GM23338 (cell line): ENCODE results near the gene SPECC1. TPM values are rescaled to one million over a fixed set of nuclear protein-coding genes. Genes with fewer than 3 reads are reported as not detected.

Experiments
- ATAC-seq: fragments of 200-7000 bp; cut with Tn5 transposase; 3 replicates; pipeline ENCODE4 v1.9.1; 2020
- DNase-seq: peaks from one replicate; pipeline ENCODE4 v3.0.0-alpha.2; 2015; ENCODE audit warnings: low spot score
- H2AFZ ChIP-seq: fragments of 200-600 bp; sonication (generic); 2 replicates; pipeline ENCODE4 v1.8.0; 2016; ENCODE audit warnings: antibody characterized with exemption, mild to moderate bottlenecking, moderate library complexity
- H3F3A ChIP-seq: fragments of 200-600 bp; sonication (generic); replicated peaks from 2 replicates; pipeline ENCODE4 v1.8.0; 2017; ENCODE audit warnings: antibody characterized with exemption, mixed run types, low read depth
- H3K27ac ChIP-seq: fragments of 200-600 bp; sonication (generic); 2 replicates; pipeline ENCODE4 v1.6.1; 2016; ENCODE audit warnings: low read depth
- H3K27me3 ChIP-seq: fragments of 200-600 bp; sonication (generic); 2 replicates; pipeline ENCODE4 v1.8.0; 2016; ENCODE audit warnings: mild to moderate bottlenecking, mixed run types, moderate library complexity; ENCODE audit not compliant: insufficient read depth
- H3K36me3 ChIP-seq: fragments of 200-600 bp; sonication (generic); 2 replicates; pipeline ENCODE4 v1.8.0; 2016; ENCODE audit warnings: mild to moderate bottlenecking; ENCODE audit not compliant: insufficient read depth
- H3K4me1 ChIP-seq: fragments of 200-600 bp; sonication (generic); 2 replicates; pipeline ENCODE4 v1.8.0; 2016; ENCODE audit warnings: mild to moderate bottlenecking, moderate library complexity; ENCODE audit not compliant: insufficient read depth
- H3K4me2 ChIP-seq: fragments of 200-600 bp; sonication (generic); 2 replicates; pipeline ENCODE4 v1.7.1; 2017; ENCODE audit warnings: mixed run types
- H3K4me3 ChIP-seq: fragments of 200-600 bp; sonication (generic); 2 replicates; pipeline ENCODE4 v1.6.1; 2016; ENCODE audit warnings: mixed run types
- H3K79me2 ChIP-seq: fragments of 200-600 bp; sonication (generic); replicated peaks from 2 replicates; pipeline ENCODE4 v1.8.0; 2017; ENCODE audit warnings: mild to moderate bottlenecking; ENCODE audit not compliant: insufficient read depth
- H3K9me2 ChIP-seq: fragments of 200-600 bp; sonication (generic); 2 replicates; pipeline ENCODE4 v1.8.0; 2017; ENCODE audit not compliant: insufficient read depth
- H4K20me1 ChIP-seq: fragments of 200-600 bp; sonication (generic); replicated peaks from 2 replicates; pipeline ENCODE4 v1.8.0; 2017; ENCODE audit warnings: mild to moderate bottlenecking; ENCODE audit not compliant: insufficient read depth
- H3K27ac Mint-ChIP-seq: 2 replicates; pipeline ENCODE4 v1.8.0; 2020; ENCODE audit warnings: inconsistent platforms, mild to moderate bottlenecking, moderate library complexity, mixed read lengths
- H3K27me3 Mint-ChIP-seq: 3 replicates; pipeline ENCODE4 v1.8.0; 2022; ENCODE audit warnings: low read depth, mild to moderate bottlenecking, moderate library complexity, mixed read lengths, inconsistent platforms; ENCODE audit not compliant: insufficient read depth, poor library complexity
- H3K36me3 Mint-ChIP-seq: 3 replicates; pipeline ENCODE4 v1.8.0; 2021; ENCODE audit warnings: low read depth, mild to moderate bottlenecking, inconsistent platforms, moderate library complexity, mixed read lengths
- H3K4me1 Mint-ChIP-seq: 3 replicates; pipeline ENCODE4 v1.8.0; 2020; ENCODE audit warnings: mild to moderate bottlenecking, inconsistent platforms, mixed read lengths
- H3K4me3 Mint-ChIP-seq: 3 replicates; pipeline ENCODE4 v1.8.0; 2021; ENCODE audit warnings: moderate library complexity, mild to moderate bottlenecking, inconsistent platforms, mixed read lengths
- H3K9me3 Mint-ChIP-seq: 3 replicates; pipeline ENCODE4 v1.8.0; 2020; ENCODE audit warnings: moderate library complexity, mild to moderate bottlenecking, inconsistent platforms, mixed read lengths
- CREB1 ChIP-seq: fragments of 250-450 bp; sonication (Bioruptor Pico); IDR thresholded peaks from 2 replicates; pipeline ENCODE4 v1.5.0; 2020; ENCODE audit warnings: low read depth, mild to moderate bottlenecking, moderate library complexity
- EZH2 ChIP-seq: fragments of 200-600 bp; sonication (generic); IDR thresholded peaks from one replicate; pipeline ENCODE4 v1.8.0; 2017; ENCODE audit warnings: antibody characterized with exemption, mild to moderate bottlenecking, low read depth; ENCODE audit not compliant: unreplicated experiment
- NANOG ChIP-seq: IDR thresholded peaks from 2 replicates; pipeline ENCODE4 v1.6.1; 2016; ENCODE audit warnings: antibody characterized with exemption, borderline replicate concordance
- POLR2AphosphoS5 ChIP-seq: IDR thresholded peaks from 2 replicates; pipeline ENCODE4 v1.6.1; 2016; ENCODE audit warnings: antibody characterized with exemption, low read depth
- STAT1 ChIP-seq: IDR thresholded peaks from one replicate; pipeline ENCODE4 v1.6.1; 2016; ENCODE audit warnings: antibody characterized with exemption; ENCODE audit not compliant: unreplicated experiment
- ZNF462 ChIP-seq: fragments of 250-450 bp; sonication (Bioruptor Pico); IDR thresholded peaks from 2 replicates; pipeline ENCODE4 v1.5.0; 2020; ENCODE audit warnings: mild to moderate bottlenecking, moderate library complexity
- polyA plus RNA-seq: library from polyadenylated mRNA; unstranded; fragments of >200 nt; fragmentation: Nextera tagmentation; extraction: Ambion mirVana; gene quantifications from 2 replicates; pipeline ENCODE4 v1.2.1, GENCODE V29; 2016
- total RNA-seq: library from RNA; depleted of rRNA; stranded (reverse); fragments of >200 nt; shearing (Covaris generic); gene quantifications from 2 replicates; pipeline ENCODE4 v1.2.3, GENCODE V29; 2014
- TF ChIP-seq, protein P1 (sequence below), 2 experiments: fragments of 200-600 bp in 1 of 2; sonication (generic) in 1 of 2; conservative IDR thresholded peaks; 2 replicates each; pipeline versions ENCODE4 v1.5.1 to v1.6.1; 2016 to 2017; ENCODE audit warnings: antibody characterized with exemption in 2 of 2, low read depth in 2 of 2, mild to moderate bottlenecking in 2 of 2, moderate library complexity in 1 of 2
- TF ChIP-seq, protein P2 (sequence below): IDR thresholded peaks from 2 replicates; pipeline ENCODE4 v1.6.1; 2016; ENCODE audit warnings: antibody characterized with exemption

SPECC1 gene
- total and polyA plus RNA-seq, 2 experiments from 2014 or later: 42.6 to 101 TPM

DNA sequence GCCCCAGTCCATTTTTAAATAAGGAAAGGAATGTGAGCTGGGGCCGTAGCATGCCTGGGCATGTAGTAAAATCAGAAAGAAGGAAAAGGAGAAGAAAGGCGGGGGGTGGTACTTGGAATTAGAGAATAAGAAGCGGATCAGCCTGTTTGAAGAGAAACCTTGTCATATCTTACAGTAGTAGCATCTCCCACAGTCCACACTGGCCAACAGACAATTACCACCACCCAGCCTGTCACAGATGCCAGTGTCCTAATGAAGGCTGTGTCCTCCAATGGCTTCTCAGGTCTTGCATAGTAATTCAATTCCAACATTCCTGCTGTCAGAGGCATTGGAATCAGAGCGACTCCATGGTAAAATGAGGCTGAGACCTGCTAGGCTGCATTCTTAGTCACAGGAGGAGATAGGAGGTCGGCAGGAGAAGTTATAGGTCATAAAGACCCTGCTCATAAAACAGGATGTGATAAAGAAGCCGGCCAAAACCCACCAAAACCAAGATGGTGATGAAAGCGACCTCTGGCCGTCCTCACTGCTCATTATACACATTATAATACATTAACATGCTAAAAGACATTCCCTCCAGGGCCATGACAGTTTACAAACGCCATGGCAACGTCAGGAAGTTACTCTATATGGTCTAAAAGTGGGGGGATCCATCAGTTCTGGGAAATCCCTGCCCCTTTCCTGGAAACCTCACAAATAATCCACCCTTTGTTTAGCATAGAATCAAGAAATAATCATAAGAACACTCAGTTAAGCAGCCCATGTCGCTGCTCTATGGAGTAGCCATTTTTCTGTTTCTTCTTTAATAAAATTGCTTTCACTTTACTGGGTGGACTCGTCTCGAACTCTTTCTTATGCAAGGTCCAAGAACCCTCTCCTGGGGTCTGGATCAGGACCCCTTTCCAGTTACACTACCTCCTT, 22.0 kb upstream of the SPECC1 start:
- Histone ChIP-seq H3K4me2 (peak overlapping the region; percentile 25; the same call in 1 of the 2 replicates), H2AFZ (peak overlapping the region; percentile 33; the same call in 1 of the 2 replicates), H4K20me1 (no peaks in the 10 kb centered on the region), H3F3A (no peaks in the 10 kb centered on the region), H3K27me3 (no peaks in the 10 kb centered on the region), H3K36me3 (no peaks in the 10 kb centered on the region), H3K9me2 (peaks cover 12% of the 10 kb centered on the region), H3K4me1 (peaks cover 15% of the 10 kb centered on the region), H3K4me3 (no peak overlapping the region), H3K79me2 (no peaks in the 10 kb centered on the region), H3K27ac (peak overlapping the region; percentile 41; the same call in 1 of the 2 replicates)
- Mint-ChIP-seq H3K4me1 (peaks cover 17% of the 10 kb centered on the region), H3K9me3 (no peaks in the 10 kb centered on the region; the same call in 2 of the 3 replicates), H3K36me3 (no peaks in the 10 kb centered on the region), H3K27ac (peak overlapping the region; percentile 80), H3K4me3 (no peak overlapping the region; the same call in 2 of the 3 replicates), H3K27me3 (peaks cover 2% of the 10 kb centered on the region)
- ATAC-seq (peak; percentile 61), DNase-seq (peak; percentile 58)
- TF ChIP-seq STAT1: no peak
- no peak for TF ChIP-seq CREB1 (CRISPR knock-in tag)

DNA sequence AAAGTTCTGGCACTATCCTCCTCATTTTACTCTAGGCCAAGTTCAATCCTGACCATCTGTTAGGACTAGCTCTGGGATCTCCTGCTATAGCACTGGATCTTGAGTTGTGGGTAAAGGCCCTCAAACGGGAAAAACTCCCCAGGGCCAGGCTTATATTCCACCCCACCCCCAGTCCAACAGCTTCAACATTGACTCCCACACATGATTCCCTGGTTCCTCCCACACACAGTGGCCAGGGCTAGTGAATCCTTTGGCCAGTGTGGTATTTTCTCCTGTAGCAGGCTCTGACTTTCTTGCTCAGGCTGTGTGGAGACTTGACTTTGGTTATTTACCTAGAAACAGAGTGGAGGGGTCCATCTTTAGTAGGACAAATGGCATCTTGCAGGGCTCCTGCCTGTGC, 21.3 kb upstream of the SPECC1 start:
- DNase-seq (no peak), ATAC-seq (no peak)
- Mint-ChIP-seq H3K36me3 (no peaks in the 10 kb centered on the region), H3K27ac (peak overlapping the region; percentile 62; the same call in 1 of the 2 replicates), H3K9me3 (no peaks in the 10 kb centered on the region; the same call in 2 of the 3 replicates), H3K4me3 (no peak overlapping the region), H3K4me1 (peaks cover 17% of the 10 kb centered on the region), H3K27me3 (peaks cover 2% of the 10 kb centered on the region)
- H3K79me2 ChIP-seq: no peaks in the 10 kb centered on the region
- H4K20me1 ChIP-seq: no peaks in the 10 kb centered on the region
- no peaks in the 10 kb centered on the region for H3F3A ChIP-seq
- H3K27ac ChIP-seq: no peak overlapping the region; the same call in 1 of the 2 replicates
- no peaks in the 10 kb centered on the region for H3K27me3 ChIP-seq
- peaks cover 12% of the 10 kb centered on the region for H3K9me2 ChIP-seq
- no peak overlapping the region for H3K4me3 ChIP-seq
- peak overlapping the region; percentile 33 for H2AFZ ChIP-seq
- no peaks in the 10 kb centered on the region for H3K36me3 ChIP-seq
- peaks cover 15% of the 10 kb centered on the region for H3K4me1 ChIP-seq
- no peak overlapping the region for H3K4me2 ChIP-seq
- no peak for TF ChIP-seq EZH2
- no peak for TF ChIP-seq STAT1
- TF ChIP-seq, protein P1, sequence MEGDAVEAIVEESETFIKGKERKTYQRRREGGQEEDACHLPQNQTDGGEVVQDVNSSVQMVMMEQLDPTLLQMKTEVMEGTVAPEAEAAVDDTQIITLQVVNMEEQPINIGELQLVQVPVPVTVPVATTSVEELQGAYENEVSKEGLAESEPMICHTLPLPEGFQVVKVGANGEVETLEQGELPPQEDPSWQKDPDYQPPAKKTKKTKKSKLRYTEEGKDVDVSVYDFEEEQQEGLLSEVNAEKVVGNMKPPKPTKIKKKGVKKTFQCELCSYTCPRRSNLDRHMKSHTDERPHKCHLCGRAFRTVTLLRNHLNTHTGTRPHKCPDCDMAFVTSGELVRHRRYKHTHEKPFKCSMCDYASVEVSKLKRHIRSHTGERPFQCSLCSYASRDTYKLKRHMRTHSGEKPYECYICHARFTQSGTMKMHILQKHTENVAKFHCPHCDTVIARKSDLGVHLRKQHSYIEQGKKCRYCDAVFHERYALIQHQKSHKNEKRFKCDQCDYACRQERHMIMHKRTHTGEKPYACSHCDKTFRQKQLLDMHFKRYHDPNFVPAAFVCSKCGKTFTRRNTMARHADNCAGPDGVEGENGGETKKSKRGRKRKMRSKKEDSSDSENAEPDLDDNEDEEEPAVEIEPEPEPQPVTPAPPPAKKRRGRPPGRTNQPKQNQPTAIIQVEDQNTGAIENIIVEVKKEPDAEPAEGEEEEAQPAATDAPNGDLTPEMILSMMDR (conservative IDR thresholded peaks at IDR 0.05; ENCODE audit: low read depth in 2 of 2): no peak
- TF ChIP-seq POLR2AphosphoS5: no peak
- no peak for TF ChIP-seq ZNF462 (CRISPR knock-in tag)
- no peak for TF ChIP-seq NANOG
- TF ChIP-seq, protein P2, sequence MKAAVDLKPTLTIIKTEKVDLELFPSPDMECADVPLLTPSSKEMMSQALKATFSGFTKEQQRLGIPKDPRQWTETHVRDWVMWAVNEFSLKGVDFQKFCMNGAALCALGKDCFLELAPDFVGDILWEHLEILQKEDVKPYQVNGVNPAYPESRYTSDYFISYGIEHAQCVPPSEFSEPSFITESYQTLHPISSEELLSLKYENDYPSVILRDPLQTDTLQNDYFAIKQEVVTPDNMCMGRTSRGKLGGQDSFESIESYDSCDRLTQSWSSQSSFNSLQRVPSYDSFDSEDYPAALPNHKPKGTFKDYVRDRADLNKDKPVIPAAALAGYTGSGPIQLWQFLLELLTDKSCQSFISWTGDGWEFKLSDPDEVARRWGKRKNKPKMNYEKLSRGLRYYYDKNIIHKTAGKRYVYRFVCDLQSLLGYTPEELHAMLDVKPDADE: no peak
